ENCODE results near the gene ACSL1.

ACSL1 gene

DNA sequence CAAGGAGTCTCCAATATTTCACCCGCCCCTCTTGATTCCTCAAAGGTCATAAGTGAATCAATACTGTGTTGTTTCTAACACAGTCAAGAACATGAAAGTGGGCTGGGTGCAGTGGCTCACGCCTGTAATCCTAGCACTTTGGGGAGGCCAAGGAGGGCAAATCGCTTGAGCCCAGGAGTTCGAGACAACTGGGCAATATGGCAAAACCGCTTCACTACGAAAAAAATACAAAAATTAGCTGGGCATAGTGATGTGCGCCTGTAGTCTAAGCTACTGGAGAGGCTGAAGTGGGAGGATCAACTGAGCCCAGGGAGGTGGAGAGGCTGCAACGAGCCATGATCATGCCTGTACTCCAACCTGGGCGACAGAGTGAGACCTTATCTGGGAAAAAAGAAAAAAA is 3.4 kb downstream of the ACSL1 start:
- Histone ChIP-seq H3K18ac (ENCODE audit: low read depth in 1 of 2, low read length in 2 of 2) (no peak overlapping the region), H3K4me2 (ENCODE audit: low read length, poor library complexity, severe bottlenecking) (no peak overlapping the region), H2BK120ac (ENCODE audit: low read depth, low read length) (no peak overlapping the region), H3K4ac (ENCODE audit: low read depth in 1 of 2, low read length in 2 of 2) (no peak overlapping the region), H4K91ac (ENCODE audit: low read length) (no peak overlapping the region), H3K23ac (ENCODE audit: low read length in 2 of 2) (no peak overlapping the region), H2AFZ (ENCODE audit: low read depth, low read length) (no peak overlapping the region), H2AK5ac (ENCODE audit: low read length, severe bottlenecking) (no peak overlapping the region), H2BK12ac (ENCODE audit: low read length in 2 of 2) (no peak overlapping the region), H3K4me3 (ENCODE audit: insufficient read depth in 1 of 2, low read depth in 1 of 2, low read length in 2 of 2) (no peak overlapping the region), H2BK5ac (ENCODE audit: low read depth, low read length, poor library complexity, severe bottlenecking) (no peak overlapping the region), H3K14ac (ENCODE audit: low read length in 2 of 2) (no peak overlapping the region), H3K36me3 (ENCODE audit: control insufficient read depth in 1 of 2, insufficient read depth in 2 of 2, low read depth in 1 of 2, low read length in 2 of 2) (peaks cover 0 to 2% of the 10 kb centered on the region in 2 experiments), H2BK15ac (ENCODE audit: low read depth, poor library complexity, severe bottlenecking) (no peak overlapping the region), H3K9ac (ENCODE audit: low read length) (no peak overlapping the region), H4K8ac (ENCODE audit: low read length) (no peak overlapping the region), H3K4me1 (ENCODE audit: control insufficient read depth, insufficient read depth, low read depth, low read length) (peaks cover 19% of the 10 kb centered on the region), H3K9me3 (ENCODE audit: control insufficient read depth, low read length) (no peaks in the 10 kb centered on the region), H3K27ac (ENCODE audit: low read length, poor library complexity, severe bottlenecking) (no peak overlapping the region), H3K79me1 (replicated peaks; ENCODE audit: low read length, poor library complexity, severe bottlenecking) (peaks cover 10% of the 10 kb centered on the region), H3K27me3 (ENCODE audit: control insufficient read depth in 1 of 2, insufficient read depth in 1 of 2, low read length in 2 of 2) (no peaks in the 10 kb centered on the region)
- no peak for DNase-seq
- WGBS: 94% methylated on average over 8 of the region's 9 CpGs

DNA sequence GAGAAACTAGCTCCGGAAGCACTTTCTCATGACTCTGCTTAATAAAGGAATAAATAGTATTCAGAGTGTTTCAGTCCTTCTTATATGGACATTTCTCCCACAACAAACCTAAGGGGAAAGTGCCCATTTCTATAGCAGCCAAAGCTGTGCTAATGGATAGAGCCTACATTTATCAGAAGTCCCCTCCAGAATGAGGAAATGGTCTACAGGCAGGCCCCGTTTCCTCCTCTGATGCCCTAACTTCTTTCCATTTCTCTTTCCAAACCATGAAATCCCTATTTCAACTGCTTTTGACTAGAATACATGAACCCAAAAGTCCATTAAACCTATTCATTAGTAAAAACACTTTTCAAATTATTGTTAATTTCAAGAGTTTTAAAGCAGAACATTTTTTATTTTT is 4.5 kb downstream of the ACSL1 start:
- H3K4me3 ChIP-seq (ENCODE audit: insufficient read depth in 1 of 2, low read depth in 1 of 2, low read length in 2 of 2): no peak overlapping the region
- H2AFZ ChIP-seq (ENCODE audit: low read depth, low read length): no peak overlapping the region
- H2BK5ac ChIP-seq (ENCODE audit: low read depth, low read length, poor library complexity, severe bottlenecking): no peak overlapping the region
- H3K36me3 ChIP-seq (ENCODE audit: control insufficient read depth in 1 of 2, insufficient read depth in 2 of 2, low read depth in 1 of 2, low read length in 2 of 2): peaks cover 0 to 3% of the 10 kb centered on the region in 2 experiments
- no peak overlapping the region for H2BK12ac ChIP-seq (ENCODE audit: low read length in 2 of 2)
- H4K8ac ChIP-seq (ENCODE audit: low read length): no peak overlapping the region
- no peak for DNase-seq
- H2BK15ac ChIP-seq (ENCODE audit: low read depth, poor library complexity, severe bottlenecking): no peak overlapping the region
- no peak overlapping the region for H2AK5ac ChIP-seq (ENCODE audit: low read length, severe bottlenecking)
- H3K79me1 ChIP-seq (replicated peaks; ENCODE audit: low read length, poor library complexity, severe bottlenecking): peaks cover 13% of the 10 kb centered on the region
- H3K18ac ChIP-seq (ENCODE audit: low read depth in 1 of 2, low read length in 2 of 2): no peak overlapping the region
- no peak overlapping the region for H3K4ac ChIP-seq (ENCODE audit: low read depth in 1 of 2, low read length in 2 of 2)
- 96% methylated on average over 1 of the region's 2 CpGs for WGBS
- no peak overlapping the region for H3K4me2 ChIP-seq (ENCODE audit: low read length, poor library complexity, severe bottlenecking)
- H3K23ac ChIP-seq (ENCODE audit: low read length in 2 of 2): no peak overlapping the region
- no peak overlapping the region for H3K27ac ChIP-seq (ENCODE audit: low read length, poor library complexity, severe bottlenecking)
- H3K9ac ChIP-seq (ENCODE audit: low read length): no peak overlapping the region
- H3K9me3 ChIP-seq (ENCODE audit: control insufficient read depth, low read length): no peaks in the 10 kb centered on the region
- H3K14ac ChIP-seq (ENCODE audit: low read length in 2 of 2): no peak overlapping the region
- H3K27me3 ChIP-seq (ENCODE audit: control insufficient read depth in 1 of 2, insufficient read depth in 1 of 2, low read length in 2 of 2): no peaks in the 10 kb centered on the region
- no peak overlapping the region for H2BK120ac ChIP-seq (ENCODE audit: low read depth, low read length)
- peaks cover 13% of the 10 kb centered on the region for H3K4me1 ChIP-seq (ENCODE audit: control insufficient read depth, insufficient read depth, low read depth, low read length)
- no peak overlapping the region for H4K91ac ChIP-seq (ENCODE audit: low read length)

DNA sequence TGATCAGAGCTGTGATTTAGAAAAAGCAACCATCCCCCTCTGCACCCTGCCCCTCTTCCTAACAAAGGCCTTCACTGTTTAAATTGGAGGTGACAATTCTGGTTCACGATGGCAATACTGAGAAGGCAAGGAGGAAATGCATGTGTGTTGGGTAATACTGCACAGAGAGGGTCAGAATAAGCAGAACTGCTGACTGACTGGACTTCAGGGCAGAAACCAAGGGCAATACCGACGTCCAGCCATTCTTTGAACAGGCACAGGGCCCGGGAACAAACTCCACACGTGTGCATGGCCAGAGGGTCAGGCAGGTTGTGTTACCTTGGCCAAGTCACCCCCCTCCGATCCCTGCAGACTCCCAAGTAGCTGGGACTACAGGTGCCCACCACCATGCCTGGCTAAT is 6.0 kb downstream of the ACSL1 start:
- H3K4me1 ChIP-seq (ENCODE audit: control insufficient read depth, insufficient read depth, low read depth, low read length): peaks cover 15% of the 10 kb centered on the region
- H2BK5ac ChIP-seq (ENCODE audit: low read depth, low read length, poor library complexity, severe bottlenecking): no peak overlapping the region
- 79% methylated on average over 6 of the region's 6 CpGs for WGBS
- H4K8ac ChIP-seq (ENCODE audit: low read length): no peak overlapping the region
- no peak overlapping the region for H2BK12ac ChIP-seq (ENCODE audit: low read length in 2 of 2)
- no peak overlapping the region for H4K91ac ChIP-seq (ENCODE audit: low read length)
- no peak overlapping the region for H3K4ac ChIP-seq (ENCODE audit: low read depth in 1 of 2, low read length in 2 of 2)
- no peak overlapping the region for H3K4me2 ChIP-seq (ENCODE audit: low read length, poor library complexity, severe bottlenecking)
- H3K9me3 ChIP-seq (ENCODE audit: control insufficient read depth, low read length): no peaks in the 10 kb centered on the region
- no peak overlapping the region for H3K9ac ChIP-seq (ENCODE audit: low read length)
- no peak overlapping the region for H3K23ac ChIP-seq (ENCODE audit: low read length in 2 of 2)
- peaks cover 0 to 3% of the 10 kb centered on the region in 2 experiments for H3K36me3 ChIP-seq (ENCODE audit: control insufficient read depth in 1 of 2, insufficient read depth in 2 of 2, low read depth in 1 of 2, low read length in 2 of 2)
- DNase-seq: no peak
- H3K79me1 ChIP-seq (replicated peaks; ENCODE audit: low read length, poor library complexity, severe bottlenecking): peaks cover 17% of the 10 kb centered on the region
- H3K14ac ChIP-seq (ENCODE audit: low read length in 2 of 2): no peak overlapping the region
- no peak overlapping the region for H3K4me3 ChIP-seq (ENCODE audit: insufficient read depth in 1 of 2, low read depth in 1 of 2, low read length in 2 of 2)
- H2AK5ac ChIP-seq (ENCODE audit: low read length, severe bottlenecking): no peak overlapping the region
- no peak overlapping the region for H3K18ac ChIP-seq (ENCODE audit: low read depth in 1 of 2, low read length in 2 of 2)
- no peak overlapping the region for H2BK120ac ChIP-seq (ENCODE audit: low read depth, low read length)
- no peak overlapping the region for H3K27ac ChIP-seq (ENCODE audit: low read length, poor library complexity, severe bottlenecking)
- H2AFZ ChIP-seq (ENCODE audit: low read depth, low read length): no peak overlapping the region
- H3K27me3 ChIP-seq (ENCODE audit: control insufficient read depth in 1 of 2, insufficient read depth in 1 of 2, low read length in 2 of 2): no peaks in the 10 kb centered on the region
- no peak overlapping the region for H2BK15ac ChIP-seq (ENCODE audit: low read depth, poor library complexity, severe bottlenecking)

DNA sequence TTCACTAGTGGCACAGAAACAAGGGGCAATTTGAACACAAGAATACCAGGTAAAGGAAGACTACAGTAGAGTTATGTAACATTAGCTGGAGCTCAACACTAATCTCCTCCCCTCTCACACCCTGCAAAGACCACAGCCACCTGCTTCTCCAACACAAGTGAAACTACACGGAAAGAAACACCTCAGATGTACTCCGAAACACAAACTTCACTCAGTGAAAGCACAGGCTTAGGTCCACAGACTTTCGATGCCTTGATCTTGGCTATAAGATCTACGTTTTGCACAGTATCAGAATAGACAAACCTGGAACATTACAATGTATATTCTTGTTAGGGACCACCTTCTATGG is 7.6 kb downstream of the ACSL1 start:
- Histone ChIP-seq H2AK5ac (ENCODE audit: low read length, severe bottlenecking) (no peak overlapping the region), H3K36me3 (ENCODE audit: control insufficient read depth in 1 of 2, insufficient read depth in 2 of 2, low read depth in 1 of 2, low read length in 2 of 2) (peaks cover 0 to 3% of the 10 kb centered on the region in 2 experiments), H3K4me2 (ENCODE audit: low read length, poor library complexity, severe bottlenecking) (no peak overlapping the region), H3K4ac (ENCODE audit: low read depth in 1 of 2, low read length in 2 of 2) (no peak overlapping the region), H3K4me1 (ENCODE audit: control insufficient read depth, insufficient read depth, low read depth, low read length) (peaks cover 19% of the 10 kb centered on the region), H3K23ac (ENCODE audit: low read length in 2 of 2) (no peak overlapping the region), H3K27ac (ENCODE audit: low read length, poor library complexity, severe bottlenecking) (no peak overlapping the region), H3K4me3 (ENCODE audit: insufficient read depth in 1 of 2, low read depth in 1 of 2, low read length in 2 of 2) (no peak overlapping the region), H2BK5ac (ENCODE audit: low read depth, low read length, poor library complexity, severe bottlenecking) (no peak overlapping the region), H2BK15ac (ENCODE audit: low read depth, poor library complexity, severe bottlenecking) (no peak overlapping the region), H2BK120ac (ENCODE audit: low read depth, low read length) (no peak overlapping the region), H3K27me3 (ENCODE audit: control insufficient read depth in 1 of 2, insufficient read depth in 1 of 2, low read length in 2 of 2) (no peaks in the 10 kb centered on the region), H4K91ac (ENCODE audit: low read length) (no peak overlapping the region), H3K79me1 (replicated peaks; ENCODE audit: low read length, poor library complexity, severe bottlenecking) (peaks cover 23% of the 10 kb centered on the region), H4K8ac (ENCODE audit: low read length) (no peak overlapping the region), H3K14ac (ENCODE audit: low read length in 2 of 2) (no peak overlapping the region), H2BK12ac (ENCODE audit: low read length in 2 of 2) (no peak overlapping the region), H3K9me3 (ENCODE audit: control insufficient read depth, low read length) (no peaks in the 10 kb centered on the region), H3K18ac (ENCODE audit: low read depth in 1 of 2, low read length in 2 of 2) (no peak overlapping the region), H2AFZ (ENCODE audit: low read depth, low read length) (no peak overlapping the region), H3K9ac (ENCODE audit: low read length) (no peak overlapping the region)
- WGBS: 91% methylated on average over 4 of the region's 4 CpGs
- no peak for DNase-seq

All from mesenchymal stem cell (in vitro differentiated cells and primary cell).